ENCODE results near the gene MATCAP1.

The MATCAP1 gene

DNA sequence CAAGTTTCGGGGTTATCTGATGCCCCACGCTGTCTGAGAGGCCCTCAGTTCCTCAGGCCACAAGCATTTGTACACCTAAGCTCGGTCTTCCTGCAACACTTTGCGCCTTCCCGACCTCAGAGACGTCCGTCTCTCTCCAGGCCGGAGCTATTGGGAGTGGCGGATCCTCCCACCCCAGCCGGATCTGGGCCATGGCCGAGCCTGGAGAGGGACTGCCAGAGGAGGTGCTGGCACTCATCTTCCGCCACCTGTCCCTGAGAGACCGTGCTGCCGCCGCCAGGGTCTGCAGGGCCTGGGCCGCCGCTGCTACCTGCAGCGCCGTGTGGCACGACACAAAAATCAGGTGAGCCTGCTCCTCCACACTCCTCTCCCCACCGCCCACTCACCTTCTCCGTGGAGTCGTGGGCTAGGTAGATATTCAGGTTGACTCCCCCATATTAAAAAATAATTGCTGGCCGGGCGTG lies 22.1 kb downstream of the MATCAP1 start:
- H3K4me3 ChIP-seq (ENCODE audit: low read length), result peak overlapping the region; percentile 97
- no peak for TF ChIP-seq CTCF (IDR thresholded peaks at IDR 0.05; ENCODE audit: insufficient read depth, low read depth, low read length, missing control alignments)
- no peak for DNase-seq (ENCODE audit: low read depth)

DNA sequence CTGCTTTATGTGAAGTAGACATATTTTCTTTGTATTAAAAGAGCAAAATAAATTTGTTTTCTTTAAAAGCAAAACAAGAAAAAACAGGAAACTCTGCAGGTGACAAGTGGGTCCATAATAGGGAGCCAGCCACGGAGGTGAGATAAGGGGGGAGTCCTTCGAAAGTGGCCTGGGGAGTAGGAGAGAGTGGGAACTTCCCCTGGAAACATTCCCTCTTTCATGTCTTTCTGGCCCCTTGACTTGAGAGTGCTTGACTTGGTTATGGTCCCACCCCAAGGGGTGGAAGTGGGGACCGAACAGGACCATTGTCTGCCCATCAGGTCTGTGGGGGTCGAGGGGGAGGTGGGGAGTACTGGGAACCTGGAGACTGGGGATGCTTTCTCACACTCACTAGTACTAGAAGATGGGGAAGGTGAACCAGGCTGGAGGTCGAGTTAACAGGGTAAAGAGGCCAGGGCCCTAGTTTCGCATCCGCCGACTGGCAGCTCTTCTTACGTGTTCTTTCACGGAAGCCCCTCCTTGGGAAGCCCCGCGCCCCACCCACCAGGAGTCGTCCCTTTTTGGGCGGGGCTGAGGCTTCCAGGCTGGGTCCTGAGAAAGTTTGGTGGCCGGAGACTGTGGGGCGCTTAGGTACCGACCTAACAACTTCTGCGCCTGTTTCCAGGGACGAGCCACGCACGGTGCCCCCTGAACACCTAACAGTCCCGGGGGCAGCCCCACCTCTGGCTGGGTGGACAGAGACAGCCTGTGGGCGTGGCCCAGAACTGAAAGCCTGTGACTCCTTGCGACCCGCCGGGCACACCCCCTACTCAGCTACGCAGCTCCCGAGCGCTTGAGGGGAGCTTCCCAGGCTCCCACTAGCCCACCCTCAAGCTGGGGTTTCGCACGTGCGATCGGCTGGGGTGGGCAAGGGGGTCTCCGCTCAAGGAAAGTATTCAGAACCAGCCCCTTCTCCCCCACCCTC lies 24.8 kb downstream of the MATCAP1 start:
- no peak for TF ChIP-seq CTCF (IDR thresholded peaks at IDR 0.05; ENCODE audit: insufficient read depth, low read depth, low read length, missing control alignments)
- peak overlapping the region; percentile 97 for H3K4me3 ChIP-seq (ENCODE audit: low read length)
- DNase-seq (ENCODE audit: low read depth), result peak; percentile 59

- no peak for DNase-seq (ENCODE audit: low read depth)
- no peak overlapping the region for H3K4me3 ChIP-seq (ENCODE audit: low read length)
- TF ChIP-seq CTCF (IDR thresholded peaks at IDR 0.05; ENCODE audit: insufficient read depth, low read depth, low read length, missing control alignments), result no peak
Measured at GRCh38 chr16:67157892-67158635, 25.7 kb downstream of the MATCAP1 start.

GRCh38 chr16:67157106-67157748 lies 26.5 kb downstream of the MATCAP1 start:
- H3K4me3 ChIP-seq (ENCODE audit: low read length), result no peak overlapping the region
- TF ChIP-seq CTCF (IDR thresholded peaks at IDR 0.05; ENCODE audit: insufficient read depth, low read depth, low read length, missing control alignments), result no peak
- DNase-seq (ENCODE audit: low read depth), result no peak

DNA sequence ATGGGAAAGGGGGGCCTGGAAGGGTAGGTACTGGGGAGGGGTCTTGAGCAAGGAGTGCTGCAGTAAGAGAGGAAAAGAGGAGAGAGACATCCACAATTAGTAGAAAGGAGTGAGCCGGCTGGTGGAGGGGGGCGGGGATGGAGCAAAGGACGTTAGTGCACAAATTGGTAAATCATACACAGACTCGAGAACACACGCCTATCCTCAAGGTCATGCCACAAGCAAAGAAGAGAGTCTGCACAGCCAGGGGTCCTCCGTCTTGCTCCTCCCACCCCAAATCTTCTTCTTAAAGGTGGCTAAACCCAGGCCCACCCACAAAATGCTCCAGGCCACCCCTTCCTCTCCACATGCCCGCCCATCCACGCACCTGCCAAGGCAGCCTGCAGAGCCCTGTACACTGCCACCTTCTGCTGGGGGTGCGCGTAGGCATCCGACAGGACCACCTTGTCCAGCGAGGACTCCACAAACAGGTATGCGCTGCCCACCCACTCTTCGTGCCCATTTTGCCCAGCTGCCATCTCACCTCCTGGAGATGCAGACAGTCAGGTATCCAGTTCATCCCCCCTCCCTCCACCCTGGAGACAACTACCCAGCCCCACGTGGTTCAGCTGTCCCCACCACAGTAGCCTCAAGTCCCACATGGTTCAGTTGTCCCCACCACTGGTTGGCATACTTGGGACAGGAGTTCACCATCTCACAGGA lies 27.5 kb downstream of the MATCAP1 start:
- no peak overlapping the region for H3K4me3 ChIP-seq (ENCODE audit: low read length)
- TF ChIP-seq CTCF (IDR thresholded peaks at IDR 0.05; ENCODE audit: insufficient read depth, low read depth, low read length, missing control alignments), result no peak
- no peak for DNase-seq (ENCODE audit: low read depth)

Data from epithelial cell of esophagus (primary cell).